A673 (cell line): ENCODE results near the gene AKAP7. TPM values are rescaled to one million over a fixed set of nuclear protein-coding genes. Genes with fewer than 3 reads are reported as not detected.

Experiments
- BruUV-seq: library from RNA; stranded (reverse); fragments of 400-500 nt; replicated peaks from 2 replicates; lab custom pipeline; 2021; lab: Mats Ljungman, UMichigan
- CTCF ChIA-PET: fragments of 300-600 bp; sonication (Branson Sonifier 250); formaldehyde crosslinking; loops from one replicate; lab custom pipeline; 2022; ENCODE audit warnings: antibody characterized with exemption; lab: Charles Lee
- POLR2A ChIA-PET: fragments of 300-600 bp; sonication (Branson Sonifier 250); formaldehyde crosslinking; loops from one replicate; lab custom pipeline; 2022; ENCODE audit warnings: antibody characterized with exemption; ENCODE audit not compliant: low non-redundant PET; lab: Charles Lee
- DNase-seq: peaks from one replicate; pipeline ENCODE4 v3.0.0-alpha.2; 2015; ENCODE audit warnings: low spot score
- H3K27ac ChIP-seq: fragments of 200-600 bp; sonication (generic); 2 replicates; pipeline ENCODE4 v1.5.1; 2016; ENCODE audit warnings: mixed run types, low read depth, mild to moderate bottlenecking, mixed read lengths, antibody characterized with exemption, low read length; ENCODE audit not compliant: poor library complexity, severe bottlenecking
- H3K27me3 ChIP-seq: fragments of 200-600 bp; sonication (generic); replicated peaks from 2 replicates; pipeline ENCODE4 v1.6.1; 2017; ENCODE audit warnings: mixed run types, low read depth, mild to moderate bottlenecking, mixed read lengths, antibody characterized with exemption, low read length; ENCODE audit not compliant: insufficient read depth, poor library complexity
- H3K36me3 ChIP-seq: fragments of 200-600 bp; sonication (generic); 2 replicates; pipeline ENCODE4 v1.6.1; 2016; ENCODE audit warnings: mixed run types, mild to moderate bottlenecking, mixed read lengths, antibody characterized with exemption, low read length; ENCODE audit not compliant: insufficient read depth, poor library complexity, severe bottlenecking
- H3K4me1 ChIP-seq: fragments of 200-600 bp; sonication (generic); 2 replicates; pipeline ENCODE4 v1.6.1; 2017; ENCODE audit warnings: mixed run types, mild to moderate bottlenecking, mixed read lengths, antibody characterized with exemption, low read length; ENCODE audit not compliant: insufficient read depth, poor library complexity, severe bottlenecking
- H3K4me3 ChIP-seq: fragments of 200-600 bp; sonication (generic); 2 replicates; pipeline ENCODE4 v1.5.1; 2016; ENCODE audit warnings: low read depth, mixed run types, mild to moderate bottlenecking, mixed read lengths, low read length; ENCODE audit not compliant: poor library complexity, severe bottlenecking
- H3K9me3 ChIP-seq: fragments of 200-600 bp; sonication (generic); 2 replicates; pipeline ENCODE4 v1.6.1; 2016; ENCODE audit warnings: mixed run types, low read depth, mild to moderate bottlenecking, mixed read lengths, antibody characterized with exemption, low read length; ENCODE audit not compliant: poor library complexity, severe bottlenecking
- CTCF ChIP-seq: fragments of 300-800, 200-600 bp; sonication (generic); conservative IDR thresholded peaks from 2 replicates; pipeline ENCODE4 v1.5.1; 2017; ENCODE audit warnings: low read depth, mild to moderate bottlenecking, antibody characterized with exemption, low read length, moderate library complexity, mixed read lengths
- EZH2 ChIP-seq: fragments of 200-600 bp; sonication (generic); IDR thresholded peaks from 2 replicates; pipeline ENCODE4 v1.6.1; 2017; ENCODE audit warnings: borderline replicate concordance, low read depth, mild to moderate bottlenecking, mixed read lengths, antibody characterized with exemption, low read length; ENCODE audit not compliant: poor library complexity, severe bottlenecking
- intact Hi-C: fragments of 100-400 bp; cut with micrococcal nuclease; formaldehyde crosslinking; loops from one replicate; pipeline ENCODE4 v1.10.0; 2022; ENCODE audit not compliant: unreplicated experiment
- total RNA-seq: library from RNA; stranded (reverse); gene quantifications from 2 replicates; pipeline ENCODE4 v1.2.3, GENCODE V29; 2021

Gene AKAP7
- total RNA-seq, 1 experiment from 2014 or later: 59.5 TPM

- no peak for DNase-seq
- BruUV-seq: no TSS peak
- Histone ChIP-seq H3K9me3 (no peaks in the 10 kb centered on the region), H3K4me1 (peaks cover 53% of the 10 kb centered on the region), H3K4me3 (no peak overlapping the region), H3K36me3 (peaks cover 5% of the 10 kb centered on the region), H3K27ac (peak overlapping the region; percentile 38), H3K27me3 (no peaks in the 10 kb centered on the region)
- CTCF ChIA-PET: no interaction called here
- intact Hi-C loops: no loop called here
- POLR2A ChIA-PET: no interaction called here
- TF ChIP-seq EZH2 (no peak), CTCF (no peak)
Observed at GRCh38 chr6:131227158-131227543, 91.9 kb downstream of the AKAP7 start.

GRCh38 chr6:131231103-131231502 is 95.8 kb downstream of the AKAP7 start:
- no TSS peak for BruUV-seq
- Histone ChIP-seq H3K27me3 (no peaks in the 10 kb centered on the region), H3K36me3 (no peaks in the 10 kb centered on the region), H3K27ac (peak overlapping the region; percentile 65), H3K4me3 (no peak overlapping the region), H3K4me1 (peaks cover 73% of the 10 kb centered on the region), H3K9me3 (no peaks in the 10 kb centered on the region)
- no peak for DNase-seq
- POLR2A ChIA-PET: no interaction called here
- TF ChIP-seq EZH2 (no peak), CTCF (no peak)
- intact Hi-C loops: no loop called here
- CTCF ChIA-PET: no interaction called here

GRCh38 chr6:131231891-131232290 is 96.6 kb downstream of the AKAP7 start:
- Histone ChIP-seq H3K36me3 (no peaks in the 10 kb centered on the region), H3K4me1 (peaks cover 65% of the 10 kb centered on the region), H3K4me3 (no peak overlapping the region), H3K9me3 (no peaks in the 10 kb centered on the region), H3K27me3 (no peaks in the 10 kb centered on the region), H3K27ac (peak overlapping the region; percentile 65)
- CTCF ChIA-PET: no interaction called here
- peak; percentile 78 for DNase-seq
- BruUV-seq: no TSS peak
- TF ChIP-seq EZH2 (no peak), CTCF (peak; percentile 37)
- intact Hi-C loops: no loop called here
- POLR2A ChIA-PET: no interaction called here
